ENCODE data around the gene DHDH. TPM values are rescaled to one million over a fixed set of nuclear protein-coding genes. Genes with fewer than 3 reads are reported as not detected.
"Not testable (repeated sequence)": the region's sequence is repeated elsewhere in the genome, so short reads cannot be mapped to it uniquely, and the experiment has no call there.

Gene DHDH
- total and polyA plus RNA-seq, 2 experiments from 2014 or later: 0.69 to 4.7 TPM

GRCh38 chr19:48889496-48889895 is 44.0 kb upstream of the DHDH start:
- not testable (repeated sequence) for H3K27me3 Mint-ChIP-seq (ENCODE audit: insufficient read depth, low read depth, poor library complexity); H3K4me1 Mint-ChIP-seq; H3K27me3 ChIP-seq (ENCODE audit: insufficient read depth); H3K36me3 Mint-ChIP-seq (ENCODE audit: low read depth); H3K36me3 ChIP-seq (ENCODE audit: insufficient read depth); DNase-seq (ENCODE audit: low spot score); ATAC-seq; H3K27ac Mint-ChIP-seq; H3K9me3 Mint-ChIP-seq; H3K4me3 Mint-ChIP-seq; H2AFZ ChIP-seq; H3K4me2 ChIP-seq; H3F3A ChIP-seq (replicated peaks; ENCODE audit: low read depth); H3K4me1 ChIP-seq (ENCODE audit: insufficient read depth); H3K4me3 ChIP-seq; H3K79me2 ChIP-seq (replicated peaks; ENCODE audit: insufficient read depth); H3K9me2 ChIP-seq (ENCODE audit: insufficient read depth); H3K27ac ChIP-seq (ENCODE audit: low read depth); H4K20me1 ChIP-seq (replicated peaks; ENCODE audit: insufficient read depth)

GRCh38 chr19:48890551-48890950 is 42.9 kb upstream of the DHDH start:
- H3K9me3 Mint-ChIP-seq: no peaks in the 10 kb centered on the region
- peak overlapping the region; percentile 84; the same call in 1 of the 2 replicates for H3K27ac Mint-ChIP-seq
- H3K4me2 ChIP-seq: no peak overlapping the region
- ATAC-seq (no peak), DNase-seq (ENCODE audit: low spot score) (no peak)
- peaks cover 13% of the 10 kb centered on the region for H3K27me3 Mint-ChIP-seq (ENCODE audit: insufficient read depth, low read depth, poor library complexity)
- H3K4me3 ChIP-seq: no peak overlapping the region
- H3K36me3 Mint-ChIP-seq (ENCODE audit: low read depth): no peaks in the 10 kb centered on the region
- no peak overlapping the region for H2AFZ ChIP-seq
- H3K79me2 ChIP-seq (replicated peaks; ENCODE audit: insufficient read depth): no peaks in the 10 kb centered on the region
- H3F3A ChIP-seq (replicated peaks; ENCODE audit: low read depth): peaks cover 5% of the 10 kb centered on the region
- no peaks in the 10 kb centered on the region for H3K9me2 ChIP-seq (ENCODE audit: insufficient read depth)
- H3K27ac ChIP-seq (ENCODE audit: low read depth): 0 out of 2 replicates have a peak overlapping the region, but pooled peaks have one; percentile 9
- no peak overlapping the region for H3K4me3 Mint-ChIP-seq
- H3K36me3 ChIP-seq (ENCODE audit: insufficient read depth): no peaks in the 10 kb centered on the region
- no peaks in the 10 kb centered on the region; the same call in 1 of the 2 replicates for H4K20me1 ChIP-seq (replicated peaks; ENCODE audit: insufficient read depth)
- H3K4me1 ChIP-seq (ENCODE audit: insufficient read depth): no peaks in the 10 kb centered on the region; the same call in 1 of the 2 replicates
- no peaks in the 10 kb centered on the region for H3K27me3 ChIP-seq (ENCODE audit: insufficient read depth)
- H3K4me1 Mint-ChIP-seq: peaks cover 10% of the 10 kb centered on the region
- no peak for TF ChIP-seq JUNB (IDR thresholded peaks at IDR 0.05; ENCODE audit: unreplicated experiment)
- TF ChIP-seq ZNF331 (CRISPR knock-in tag; IDR thresholded peaks at IDR 0.05; ENCODE audit: low read depth): no peak
- no peak for TF ChIP-seq ETS1 (IDR thresholded peaks at IDR 0.05)
- TF ChIP-seq POLR2AphosphoS5 (IDR thresholded peaks at IDR 0.05; ENCODE audit: low read depth): no peak
- TF ChIP-seq NANOG (IDR thresholded peaks at IDR 0.05; ENCODE audit: borderline replicate concordance): no peak
- no peak for TF ChIP-seq EZH2phosphoT487 (IDR thresholded peaks at IDR 0.05; ENCODE audit: unreplicated experiment)
- no peak for TF ChIP-seq STAT1 (IDR thresholded peaks at IDR 0.05; ENCODE audit: unreplicated experiment)
- no peak for TF ChIP-seq CREB1 (CRISPR knock-in tag; IDR thresholded peaks at IDR 0.05; ENCODE audit: low read depth)
- TF ChIP-seq CTCF (conservative IDR thresholded peaks at IDR 0.05; ENCODE audit: low read depth in 2 of 2): no peak
- no peak for TF ChIP-seq REST (IDR thresholded peaks at IDR 0.05; ENCODE audit: unreplicated experiment)

Measured in GM23338 (cell line).